Neutrophil (primary cell): ENCODE data around the gene FCN3.

Experiments
- H3K27ac ChIP-seq: fragments of 200-600 bp; sonication (generic); 2 replicates; pipeline ENCODE4 v1.5.1; 2016; ENCODE audit warnings: mild to moderate bottlenecking, moderate library complexity
- H3K27me3 ChIP-seq: fragments of 200-600 bp; sonication (generic); 2 replicates; pipeline ENCODE4 v1.6.0; 2016; ENCODE audit warnings: mild to moderate bottlenecking
- H3K36me3 ChIP-seq: fragments of 200-600 bp; sonication (generic); 2 replicates; pipeline ENCODE4 v1.5.1; 2017
- H3K4me1 ChIP-seq, 2 experiments: fragments of 200-600 bp in 1 of 2; sonication (generic) in 1 of 2; 1 replicate in 1 of 2; 2 replicates in 1 of 2; pipeline versions ENCODE4 v1.5.1 to v1.6.1; 2013 to 2016; ENCODE audit warnings: low read depth in 1 of 2, low read length in 1 of 2, mild to moderate bottlenecking in 1 of 2, moderate library complexity in 1 of 2; ENCODE audit not compliant: control insufficient read depth in 1 of 2, insufficient read depth in 1 of 2
- H3K4me3 ChIP-seq, 2 experiments: fragments of 200-600 bp in 1 of 2; sonication (generic) in 1 of 2; 1 replicate in 1 of 2; 2 replicates in 1 of 2; pipeline ENCODE4 v1.5.1; 2013 to 2016; ENCODE audit warnings: low read depth in 1 of 2, low read length in 1 of 2, mild to moderate bottlenecking in 1 of 2, moderate library complexity in 1 of 2
- H3K9me3 ChIP-seq: fragments of 200-600 bp; sonication (generic); 2 replicates; pipeline ENCODE4 v1.5.1; 2016
- CTCF ChIP-seq: fragments of 200-600 bp; sonication (generic); IDR thresholded peaks from 2 replicates; pipeline ENCODE4 v1.5.1; 2016; ENCODE audit warnings: antibody characterized with exemption

FCN3 gene

GRCh38 chr1:27346357-27346756 is 28.3 kb downstream of the FCN3 start:
- no peaks in the 10 kb centered on the region for H3K27me3 ChIP-seq
- peaks cover 40 to 49% of the 10 kb centered on the region in 2 experiments for H3K4me1 ChIP-seq
- H3K36me3 ChIP-seq = peaks cover 50% of the 10 kb centered on the region
- TF ChIP-seq CTCF = no peak
- peak overlapping the region; percentile 23 for H3K27ac ChIP-seq
- no peaks in the 10 kb centered on the region for H3K9me3 ChIP-seq
- H3K4me3 ChIP-seq = no peak overlapping the region

GRCh38 chr1:27345272-27345671 is 29.4 kb downstream of the FCN3 start:
- peaks cover 40% of the 10 kb centered on the region for H3K36me3 ChIP-seq
- no peaks in the 10 kb centered on the region for H3K27me3 ChIP-seq
- peaks cover 48 to 58% of the 10 kb centered on the region in 2 experiments for H3K4me1 ChIP-seq
- peak overlapping the region; percentile 55 for H3K27ac ChIP-seq
- H3K9me3 ChIP-seq = no peaks in the 10 kb centered on the region
- no peak overlapping the region for H3K4me3 ChIP-seq
- no peak for TF ChIP-seq CTCF

GRCh38 chr1:27343639-27344025 is 31.0 kb downstream of the FCN3 start:
- Histone ChIP-seq H3K36me3 (peaks cover 24% of the 10 kb centered on the region), H3K27ac (peak overlapping the region; percentile 99), H3K4me3 (peak overlapping the region; percentile 81 to 88), H3K9me3 (no peaks in the 10 kb centered on the region), H3K4me1 (peaks cover 61% of the 10 kb centered on the region in 2 experiments), H3K27me3 (no peaks in the 10 kb centered on the region)
- TF ChIP-seq CTCF = no peak

- Histone ChIP-seq H3K9me3 (no peaks in the 10 kb centered on the region), H3K27ac (peak overlapping the region; percentile 99), H3K27me3 (no peaks in the 10 kb centered on the region), H3K4me1 (peaks cover 61 to 62% of the 10 kb centered on the region in 2 experiments), H3K4me3 (peak overlapping the region; percentile 81 to 88), H3K36me3 (peaks cover 21% of the 10 kb centered on the region)
- TF ChIP-seq CTCF = no peak
Measured at GRCh38 chr1:27342778-27343638, 31.6 kb downstream of the FCN3 start.

- no peaks in the 10 kb centered on the region for H3K27me3 ChIP-seq
- H3K27ac ChIP-seq = peak overlapping the region; percentile 99
- TF ChIP-seq CTCF = no peak
- H3K9me3 ChIP-seq = no peaks in the 10 kb centered on the region
- H3K4me3 ChIP-seq = peak overlapping the region; percentile 81 to 88
- peaks cover 61 to 62% of the 10 kb centered on the region in 2 experiments for H3K4me1 ChIP-seq
- H3K36me3 ChIP-seq = peaks cover 14% of the 10 kb centered on the region
Measured at GRCh38 chr1:27342391-27342777, 32.2 kb downstream of the FCN3 start.
